CD14-positive monocyte (primary cell): Measurements from ENCODE around the gene NEO1. TPM values are rescaled to one million over a fixed set of nuclear protein-coding genes. Genes with fewer than 3 reads are reported as not detected.

Source experiments
- DNase-seq, 3 donors: peaks; one replicate each; pipeline ENCODE4 v3.0.0-alpha.2; 2011 to 2022
- H2AFZ ChIP-seq: 2 replicates; pipeline ENCODE4 v1.6.0; 2012; ENCODE audit warnings: mild to moderate bottlenecking, low read depth, low read length, inconsistent platforms; ENCODE audit not compliant: insufficient read depth, poor library complexity, severe bottlenecking
- H3K27ac ChIP-seq, 2 donors: 1 replicate in 1 of 2; 2 replicates in 1 of 2; pipeline ENCODE4 v1.5.1; 2012 to 2013; ENCODE audit warnings: low read length in 2 of 2, control low read depth in 1 of 2, inconsistent platforms in 1 of 2, low read depth in 1 of 2, mild to moderate bottlenecking in 1 of 2
- H3K27me3 ChIP-seq, 2 donors: one replicate each; pipeline versions ENCODE4 v1.6.0 to v1.6.1; 2011 to 2013; ENCODE audit warnings: low read length in 2 of 2; ENCODE audit not compliant: control insufficient read depth in 2 of 2, insufficient read depth in 2 of 2
- H3K36me3 ChIP-seq, 2 donors: replicated peaks in 1 of 2; 1 replicate in 1 of 2; 2 replicates in 1 of 2; pipeline versions ENCODE4 v1.5.1 to v1.6.1; 2012 to 2013; ENCODE audit warnings: low read length in 2 of 2, control low read depth in 1 of 2, inconsistent platforms in 1 of 2, mild to moderate bottlenecking in 1 of 2; ENCODE audit not compliant: insufficient read depth in 2 of 2, control insufficient read depth in 1 of 2
- H3K4me1 ChIP-seq, 2 donors: 1 replicate in 1 of 2; 2 replicates in 1 of 2; pipeline versions ENCODE4 v1.5.1 to v1.6.1; 2012 to 2013; ENCODE audit warnings: low read length in 2 of 2, control low read depth in 1 of 2, inconsistent platforms in 1 of 2, mild to moderate bottlenecking in 1 of 2, moderate library complexity in 1 of 2; ENCODE audit not compliant: insufficient read depth in 2 of 2, control insufficient read depth in 1 of 2
- H3K4me2 ChIP-seq: replicated peaks from 2 replicates; pipeline ENCODE3; 2012; ENCODE audit warnings: low read length, moderate library complexity, mild to moderate bottlenecking; ENCODE audit not compliant: poor library complexity, severe bottlenecking; ENCODE audit errors: extremely low read depth
- H3K4me3 ChIP-seq, 3 experiments: fragments of 200-600 bp in 1 of 3; sonication (generic) in 1 of 3; replicated peaks in 1 of 3; 1 replicate in 2 of 3; 2 replicates in 1 of 3; pipeline ENCODE4 v1.5.1; 2011 to 2013; ENCODE audit warnings: low read length in 3 of 3, mild to moderate bottlenecking in 3 of 3, control low read depth in 2 of 3, low read depth in 2 of 3, inconsistent platforms in 1 of 3, moderate library complexity in 1 of 3
- H3K79me2 ChIP-seq: 2 replicates; pipeline ENCODE4 v1.6.0; 2012; ENCODE audit warnings: mild to moderate bottlenecking, control low read depth, inconsistent platforms, low read length, moderate library complexity; ENCODE audit not compliant: insufficient read depth
- H3K9ac ChIP-seq: 2 replicates; pipeline ENCODE4 v1.6.0; 2017; ENCODE audit warnings: low read length, mild to moderate bottlenecking; ENCODE audit not compliant: insufficient read depth, poor library complexity, severe bottlenecking
- H3K9me3 ChIP-seq, 2 donors: replicated peaks in 1 of 2; 1 replicate in 1 of 2; 2 replicates in 1 of 2; pipeline versions ENCODE4 v1.5.1 to v1.6.1; 2012 to 2013; ENCODE audit warnings: low read length in 2 of 2, control low read depth in 1 of 2; ENCODE audit not compliant: control insufficient read depth in 1 of 2, insufficient read depth in 1 of 2
- H4K20me1 ChIP-seq: 2 replicates; pipeline ENCODE4 v1.6.0; 2012; ENCODE audit warnings: mild to moderate bottlenecking, low read length, control low read depth, moderate library complexity; ENCODE audit not compliant: insufficient read depth
- H3K27ac Mint-ChIP-seq, 7 donors: one replicate each; pipeline ENCODE4 v1.8.0; 2020; ENCODE audit warnings: mild to moderate bottlenecking in 7 of 7, mixed read lengths in 7 of 7, moderate library complexity in 6 of 7, inconsistent platforms in 2 of 7
- H3K27me3 Mint-ChIP-seq, 3 donors: one replicate each; pipeline ENCODE4 v1.8.0; 2021 to 2022; ENCODE audit warnings: low read depth in 3 of 3, mild to moderate bottlenecking in 3 of 3, mixed read lengths in 3 of 3, moderate library complexity in 3 of 3, inconsistent platforms in 1 of 3
- H3K36me3 Mint-ChIP-seq, 2 donors: one replicate each; pipeline ENCODE4 v1.8.0; 2020; ENCODE audit warnings: mixed read lengths in 2 of 2, inconsistent platforms in 1 of 2, mild to moderate bottlenecking in 1 of 2
- H3K4me1 Mint-ChIP-seq: one replicate; pipeline ENCODE4 v1.8.0; 2020; ENCODE audit warnings: mild to moderate bottlenecking, mixed read lengths
- H3K4me3 Mint-ChIP-seq, 2 donors: one replicate each; pipeline ENCODE4 v1.8.0; 2020; ENCODE audit warnings: mild to moderate bottlenecking in 2 of 2, mixed read lengths in 2 of 2, moderate library complexity in 1 of 2
- H3K9me3 Mint-ChIP-seq, 7 donors: one replicate each; pipeline ENCODE4 v1.8.0; 2020 to 2022; ENCODE audit warnings: mixed read lengths in 7 of 7, mild to moderate bottlenecking in 6 of 7, moderate library complexity in 6 of 7, inconsistent platforms in 2 of 7
- whole genome bisulfite sequencing: methylation state at CpG from one replicate; pipeline ENCODE4 v1.1.5; 2013; ENCODE audit warnings: missing lambda C conversion rate; ENCODE audit not compliant: insufficient coverage; 5-methylcytosine and 5-hydroxymethylcytosine counted together
- intact Hi-C, 2 donors: fragments of 100-400 bp; cut with micrococcal nuclease; formaldehyde crosslinking; loops; one replicate each; pipeline versions ENCODE4 v1.15.0 to v1.15.1; 2023
- polyA plus RNA-seq, 3 donors: library from polyadenylated mRNA; depleted of rRNA in 1 of 3; unstranded in 2 of 3; stranded (reverse) in 1 of 3; fragments of 300-500 nt in 2 of 3; fragments of >200 nt in 1 of 3; fragmentation: Illumina TruSeq in 2 of 3; gene quantifications; 1 replicate in 2 of 3; 2 replicates in 1 of 3; pipeline ENCODE4 v1.2.3, GENCODE V29; 2012 to 2021
- TF ChIP-seq, protein P1 (sequence below): fragments of 200-600 bp; IDR thresholded peaks from one replicate; pipeline ENCODE4 v1.8.0; 2022; ENCODE audit warnings: antibody characterized with exemption, mild to moderate bottlenecking

NEO1 gene
- polyA plus RNA-seq, 3 donors: 0.03 to 0.06 TPM; not detected in 1

DNA sequence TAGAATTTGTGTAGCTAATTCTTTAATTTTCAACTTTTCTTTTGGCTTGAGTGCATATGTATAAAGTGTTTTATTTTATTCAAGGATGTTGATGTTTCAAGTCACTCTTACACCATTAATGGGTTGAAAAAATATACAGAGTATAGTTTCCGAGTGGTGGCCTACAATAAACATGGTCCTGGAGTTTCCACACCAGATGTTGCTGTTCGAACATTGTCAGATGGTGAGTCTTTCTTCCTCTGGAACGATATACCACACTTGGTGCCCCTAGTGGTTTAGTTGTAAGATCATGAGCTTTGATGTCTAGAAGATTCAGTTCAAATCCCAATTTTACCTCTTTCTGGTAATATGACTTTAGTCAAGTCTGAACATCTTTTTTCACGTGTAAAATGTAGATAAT, 197.2 kb downstream of the NEO1 start:
- no CpG with 5 or more reads among the region's 4 CpGs for WGBS
- no peak overlapping the region for H2AFZ ChIP-seq
- Mint-ChIP-seq H3K27me3 (peaks cover 9 to 24% (median 15%) of the 10 kb centered on the region in 3 donors), H3K27ac (no peak overlapping the region), H3K4me3 (no peak overlapping the region), H3K36me3 (no peaks in the 10 kb centered on the region), H3K4me1 (no peaks in the 10 kb centered on the region), H3K9me3 (no peaks in the 10 kb centered on the region)
- DNase-seq: no peak
- no peak overlapping the region for H3K4me3 ChIP-seq
- no peaks in the 10 kb centered on the region for H3K4me1 ChIP-seq
- no peaks in the 10 kb centered on the region for H3K79me2 ChIP-seq
- H4K20me1 ChIP-seq: no peaks in the 10 kb centered on the region
- intact Hi-C loops: no loop called here
- TF ChIP-seq, protein P1, sequence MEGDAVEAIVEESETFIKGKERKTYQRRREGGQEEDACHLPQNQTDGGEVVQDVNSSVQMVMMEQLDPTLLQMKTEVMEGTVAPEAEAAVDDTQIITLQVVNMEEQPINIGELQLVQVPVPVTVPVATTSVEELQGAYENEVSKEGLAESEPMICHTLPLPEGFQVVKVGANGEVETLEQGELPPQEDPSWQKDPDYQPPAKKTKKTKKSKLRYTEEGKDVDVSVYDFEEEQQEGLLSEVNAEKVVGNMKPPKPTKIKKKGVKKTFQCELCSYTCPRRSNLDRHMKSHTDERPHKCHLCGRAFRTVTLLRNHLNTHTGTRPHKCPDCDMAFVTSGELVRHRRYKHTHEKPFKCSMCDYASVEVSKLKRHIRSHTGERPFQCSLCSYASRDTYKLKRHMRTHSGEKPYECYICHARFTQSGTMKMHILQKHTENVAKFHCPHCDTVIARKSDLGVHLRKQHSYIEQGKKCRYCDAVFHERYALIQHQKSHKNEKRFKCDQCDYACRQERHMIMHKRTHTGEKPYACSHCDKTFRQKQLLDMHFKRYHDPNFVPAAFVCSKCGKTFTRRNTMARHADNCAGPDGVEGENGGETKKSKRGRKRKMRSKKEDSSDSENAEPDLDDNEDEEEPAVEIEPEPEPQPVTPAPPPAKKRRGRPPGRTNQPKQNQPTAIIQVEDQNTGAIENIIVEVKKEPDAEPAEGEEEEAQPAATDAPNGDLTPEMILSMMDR: no peak
- peaks cover 9 to 14% of the 10 kb centered on the region in 2 donors for H3K27me3 ChIP-seq
- no peak overlapping the region for H3K9ac ChIP-seq
- H3K9me3 ChIP-seq: no peaks in the 10 kb centered on the region
- no peak overlapping the region for H3K4me2 ChIP-seq
- no peaks in the 10 kb centered on the region for H3K36me3 ChIP-seq
- no peak overlapping the region for H3K27ac ChIP-seq

DNA sequence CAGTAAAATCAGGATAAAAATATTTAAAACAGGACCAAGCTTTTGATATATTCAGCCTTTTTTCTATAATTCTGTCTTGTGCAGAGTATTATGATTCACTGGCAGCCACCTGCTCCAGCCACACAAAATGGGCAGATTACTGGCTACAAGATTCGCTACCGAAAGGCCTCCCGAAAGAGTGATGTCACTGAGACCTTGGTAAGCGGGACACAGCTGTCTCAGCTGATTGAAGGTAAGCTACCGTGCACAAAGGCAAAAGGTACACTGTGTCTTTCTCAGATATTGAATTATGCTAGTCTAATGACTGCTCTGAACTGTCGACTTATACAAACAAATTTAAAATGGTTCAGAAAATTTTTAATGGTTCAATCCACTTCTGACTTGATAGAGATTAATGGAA, 202.3 kb downstream of the NEO1 start:
- no peak overlapping the region for H3K27ac Mint-ChIP-seq
- no peaks in the 10 kb centered on the region for H3K36me3 Mint-ChIP-seq
- no peak for DNase-seq
- no peak overlapping the region for H3K4me3 Mint-ChIP-seq
- Histone ChIP-seq H3K4me2 (no peak overlapping the region), H3K27ac (no peak overlapping the region), H4K20me1 (no peaks in the 10 kb centered on the region), H3K4me1 (no peaks in the 10 kb centered on the region), H3K9ac (no peak overlapping the region), H2AFZ (no peak overlapping the region), H3K4me3 (no peak overlapping the region), H3K9me3 (no peaks in the 10 kb centered on the region), H3K79me2 (no peaks in the 10 kb centered on the region), H3K27me3 (peaks cover 4 to 5% of the 10 kb centered on the region in 2 donors), H3K36me3 (no peaks in the 10 kb centered on the region)
- intact Hi-C loops: no loop called here
- TF ChIP-seq, protein P1: no peak
- no peaks in the 10 kb centered on the region for H3K4me1 Mint-ChIP-seq
- 100% methylated on average over 2 of the region's 6 CpGs for WGBS
- peaks cover 0 to 2% (median 0%) of the 10 kb centered on the region in 7 donors for H3K9me3 Mint-ChIP-seq
- H3K27me3 Mint-ChIP-seq: peaks cover 8 to 19% (median 10%) of the 10 kb centered on the region in 3 donors
